Measurements from ENCODE around the gene PIGU.

- TF ChIP-seq EZH2 (IDR thresholded peaks at IDR 0.05): no peak
- TF ChIP-seq POLR2AphosphoS5 (IDR thresholded peaks at IDR 0.05; ENCODE audit: borderline replicate concordance, low read depth, low read length): no peak
- TF ChIP-seq FOXP2 (optimal IDR thresholded peaks at IDR 0.05; ENCODE audit: control extremely low read depth, extremely low read length, insufficient read depth): no peak
These were observed 161.9 kb downstream of the PIGU start for GRCh38 chr20:34514897-34515483.
